NK-92 (cell line): ENCODE results near the gene ERFE.
"Not testable (repeated sequence)": the region's sequence is repeated elsewhere in the genome, so short reads cannot be mapped to it uniquely, and the experiment has no call there.

ENCODE experiments used
- DNase-seq: peaks from one replicate; lab custom pipeline; 2025; ENCODE audit not compliant: unreplicated experiment; lab: John Stamatoyannopoulos, UW

ERFE gene

DNA sequence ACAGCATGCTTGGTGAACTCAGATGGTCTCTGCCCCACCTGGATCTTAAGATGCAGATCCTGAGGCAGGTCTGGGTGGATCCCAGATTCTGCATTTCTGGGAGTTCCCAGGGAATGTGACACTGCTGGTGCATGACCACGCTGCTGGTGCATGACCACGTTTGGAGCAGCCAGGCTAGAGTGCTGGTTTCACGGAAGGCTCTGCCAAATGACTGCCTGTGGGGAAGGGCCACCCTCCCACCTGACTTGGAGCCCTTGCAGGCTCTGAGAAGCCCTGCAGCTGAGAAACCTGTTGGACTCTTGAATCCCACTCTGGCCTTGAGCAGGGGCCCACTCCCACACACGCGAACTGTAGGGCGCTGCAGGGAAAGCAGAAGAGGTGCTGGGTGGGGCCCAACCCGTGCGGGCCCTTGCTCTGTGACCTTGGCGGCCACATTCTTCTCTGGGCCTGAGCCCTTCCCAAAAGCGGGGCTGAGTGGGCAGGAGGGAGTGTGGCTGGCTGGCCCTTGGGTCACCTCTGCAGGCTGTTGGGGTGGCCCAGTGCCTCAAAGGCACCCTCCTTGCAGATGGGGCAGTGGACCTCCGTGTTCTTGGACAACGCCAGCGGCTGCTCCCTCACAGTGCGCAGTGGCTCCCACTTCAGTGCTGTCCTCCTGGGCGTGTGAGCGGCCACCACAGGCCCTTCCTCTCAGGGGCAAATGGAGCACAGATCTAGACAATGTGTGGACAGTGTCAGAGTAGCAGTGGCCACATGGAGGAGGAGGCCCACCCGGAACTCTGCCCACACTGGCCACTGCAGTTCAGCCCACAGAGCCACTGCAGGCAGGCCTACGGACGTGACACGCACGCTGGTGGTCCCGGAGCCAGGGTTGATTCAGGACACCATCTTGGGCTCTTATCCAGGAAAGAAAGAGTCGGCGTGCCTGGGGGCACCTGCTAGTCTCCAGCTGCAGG, 7.9 kb downstream of the ERFE start:
- no peak for DNase-seq

DNA sequence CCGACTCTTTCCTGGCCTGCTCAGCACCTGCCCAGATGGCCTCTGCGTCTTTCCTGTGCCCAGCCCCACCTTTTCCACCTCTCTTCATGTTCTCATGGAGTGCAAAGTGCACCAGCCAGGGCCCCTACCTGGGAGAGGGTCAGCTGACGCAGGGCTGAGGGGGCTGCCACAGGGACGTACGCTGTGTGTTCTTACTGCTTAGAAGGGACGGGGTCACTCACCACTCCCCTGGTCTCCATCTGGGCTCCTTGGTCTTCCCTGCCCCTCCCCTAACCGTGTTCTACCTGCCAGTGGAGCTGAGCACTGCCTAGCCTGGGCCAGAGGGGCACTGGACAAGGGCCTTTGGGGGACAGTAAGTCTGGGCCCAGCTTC, 8.6 kb downstream of the ERFE start:
- DNase-seq, result no peak

DNA sequence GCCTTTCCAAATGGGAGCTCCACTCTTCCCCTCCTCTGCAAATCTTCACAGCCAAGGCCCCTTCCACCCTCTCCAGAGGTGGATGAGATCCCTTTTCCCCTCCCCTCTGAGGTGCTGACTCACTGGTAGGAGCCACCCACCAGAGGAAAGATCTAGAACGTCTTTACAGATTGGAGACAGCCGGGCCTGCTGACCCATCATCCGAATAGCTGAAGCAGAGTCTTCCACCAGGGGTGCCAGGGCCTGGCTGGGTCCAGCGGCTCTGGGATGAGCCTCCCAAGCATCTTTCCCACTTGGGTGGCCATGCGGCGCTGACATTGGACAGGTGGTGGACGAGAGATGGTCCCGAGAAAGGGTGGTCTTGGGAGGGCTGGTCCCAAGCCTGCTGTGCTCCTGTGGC, 9.0 kb downstream of the ERFE start:
- DNase-seq, result no peak

DNA sequence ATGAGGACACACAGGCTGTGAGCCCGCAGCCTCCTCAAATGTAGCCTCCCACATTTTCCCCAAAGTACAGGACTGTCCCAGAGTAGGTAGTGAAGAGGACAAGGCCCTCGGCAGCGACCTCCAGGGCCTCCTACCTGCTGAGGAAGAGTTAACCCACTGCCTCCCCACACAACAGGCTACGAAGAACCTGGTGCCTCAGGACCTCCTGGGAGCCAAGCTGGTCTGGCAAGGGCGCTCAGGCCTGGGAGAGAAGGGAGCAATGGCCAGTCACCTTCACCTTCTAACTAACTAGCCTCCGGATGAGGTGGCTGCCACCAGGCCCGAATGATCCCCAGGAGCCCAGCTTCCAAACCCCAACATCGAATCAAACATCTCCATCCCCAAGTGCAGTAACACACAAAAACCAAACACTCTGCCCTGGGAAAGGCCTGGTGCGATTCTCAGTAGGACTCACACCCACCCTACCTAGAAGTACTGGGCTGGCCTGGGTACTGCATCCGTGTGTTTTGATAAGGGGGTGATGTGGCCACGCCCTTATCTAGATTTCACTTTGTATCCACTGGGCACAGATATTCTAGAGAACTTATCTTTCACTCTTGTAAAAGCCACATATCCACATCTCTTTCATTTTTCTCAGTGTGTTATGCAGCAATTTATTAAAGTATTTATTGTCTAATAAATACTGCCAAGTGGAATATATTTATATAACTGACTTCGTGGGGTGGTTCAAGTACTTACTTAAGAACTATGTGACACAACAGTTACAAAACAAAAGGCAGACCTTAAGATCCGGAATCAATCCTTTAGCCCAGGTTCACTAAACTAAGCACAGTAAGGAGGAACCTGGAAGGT, 9.7 kb downstream of the ERFE start:
- DNase-seq, result no peak

DNA sequence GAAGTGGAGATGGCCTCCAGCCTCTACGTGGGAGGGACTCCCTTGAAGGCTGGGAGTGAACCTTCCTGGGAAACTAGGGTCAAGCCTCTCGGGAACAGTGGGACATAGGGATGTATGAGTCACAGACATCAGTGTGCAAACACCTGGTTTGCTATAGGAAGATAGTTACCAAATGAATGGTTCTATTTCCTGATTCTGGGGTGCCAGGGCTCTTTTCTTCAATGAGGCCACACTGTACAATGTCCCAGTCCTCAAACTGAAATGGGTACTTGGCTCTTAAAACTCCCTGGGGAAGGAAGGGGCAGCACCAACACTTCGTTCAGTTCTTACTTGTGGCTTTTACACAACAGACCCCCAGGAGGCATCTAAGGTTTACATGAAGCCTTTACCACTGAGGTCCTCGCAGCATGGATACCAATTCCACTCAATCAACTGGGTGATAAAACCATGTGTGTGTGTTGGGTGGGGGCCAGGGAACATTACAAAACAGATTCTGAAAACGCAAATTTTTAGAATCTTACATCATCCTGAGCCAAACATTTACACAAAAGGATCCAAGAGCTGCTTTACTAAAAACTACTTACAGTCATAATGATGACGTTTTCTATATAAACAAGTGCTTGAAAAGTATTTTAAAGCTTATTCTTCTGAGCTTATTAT, 10.4 kb downstream of the ERFE start:
- no peak for DNase-seq

DNA sequence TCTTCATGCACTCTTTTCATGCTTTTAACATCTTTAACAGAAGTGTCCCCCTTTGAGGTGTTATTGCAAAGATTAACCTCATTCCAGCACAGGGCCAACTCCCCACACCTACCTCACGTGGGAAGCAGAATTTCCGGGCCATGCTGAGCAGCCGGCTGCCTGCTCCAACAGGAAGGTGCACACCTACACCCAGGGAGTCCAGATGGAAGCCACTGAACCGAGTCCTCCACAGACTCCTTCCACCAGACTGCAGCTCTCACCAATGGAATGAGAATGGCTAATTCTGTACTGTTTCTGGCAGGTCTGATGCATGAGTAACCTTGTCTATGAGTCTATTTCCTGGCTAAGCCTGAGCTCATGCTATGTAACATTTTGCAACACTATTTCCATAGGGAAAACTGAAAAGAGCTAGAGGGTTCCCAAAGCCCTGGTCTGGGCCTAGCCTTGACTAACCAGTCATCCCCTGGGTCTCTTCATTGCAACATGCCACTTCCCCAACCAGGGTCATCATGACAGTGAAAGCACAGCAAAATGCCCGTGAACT, 11.0 kb downstream of the ERFE start:
- DNase-seq, result no peak

DNA sequence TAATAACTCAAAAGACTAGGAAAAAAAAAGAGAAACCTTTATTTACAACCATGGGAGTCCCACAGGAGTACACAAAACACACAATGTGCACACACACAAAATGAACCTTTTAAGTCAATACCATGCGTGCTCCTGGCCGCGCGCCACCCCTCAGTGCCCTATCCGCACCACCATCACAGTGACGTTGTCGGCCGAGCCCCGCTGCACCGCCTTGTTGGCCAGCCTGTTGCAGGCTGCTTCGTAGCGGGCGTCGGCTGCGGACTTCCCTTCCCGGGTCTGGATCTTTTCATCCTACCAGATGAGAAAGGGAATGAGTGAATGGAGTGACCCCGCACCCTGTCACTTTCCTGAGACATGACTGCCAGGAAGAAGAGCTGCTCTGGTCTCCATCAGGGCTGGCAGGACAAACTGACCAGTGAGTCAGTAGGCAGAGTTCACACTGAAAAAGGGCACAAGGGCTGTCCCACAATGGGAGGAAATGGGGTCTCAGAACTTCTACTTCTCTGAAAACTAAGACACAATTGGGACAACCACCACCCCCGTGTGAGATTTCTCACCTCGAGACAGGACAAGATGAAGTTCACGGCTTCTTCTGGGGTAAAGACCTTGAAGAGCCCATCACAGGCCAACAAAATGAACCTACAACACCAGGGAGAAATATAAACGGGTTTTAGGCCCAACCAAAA, 11.8 kb downstream of the ERFE start:
- DNase-seq, result no peak

DNA sequence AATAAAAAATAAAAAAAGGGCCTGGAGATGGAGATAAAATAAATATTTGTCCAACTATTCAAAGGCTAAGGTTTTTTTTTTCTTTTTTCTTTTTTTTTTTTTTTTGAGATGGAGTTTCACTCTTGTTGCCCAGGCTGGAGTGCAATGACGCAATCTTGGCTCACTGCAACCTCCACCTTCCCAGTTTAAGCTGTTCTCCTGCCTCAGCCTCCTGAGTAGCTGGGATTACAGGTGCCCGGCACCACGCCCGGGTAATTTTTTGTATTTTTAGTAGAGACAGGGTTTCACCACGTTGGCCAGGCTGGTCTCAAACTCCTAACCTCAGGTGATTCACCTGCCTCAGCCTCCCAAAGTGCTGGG, 12.3 kb downstream of the ERFE start:
- not testable (repeated sequence) for DNase-seq

DNA sequence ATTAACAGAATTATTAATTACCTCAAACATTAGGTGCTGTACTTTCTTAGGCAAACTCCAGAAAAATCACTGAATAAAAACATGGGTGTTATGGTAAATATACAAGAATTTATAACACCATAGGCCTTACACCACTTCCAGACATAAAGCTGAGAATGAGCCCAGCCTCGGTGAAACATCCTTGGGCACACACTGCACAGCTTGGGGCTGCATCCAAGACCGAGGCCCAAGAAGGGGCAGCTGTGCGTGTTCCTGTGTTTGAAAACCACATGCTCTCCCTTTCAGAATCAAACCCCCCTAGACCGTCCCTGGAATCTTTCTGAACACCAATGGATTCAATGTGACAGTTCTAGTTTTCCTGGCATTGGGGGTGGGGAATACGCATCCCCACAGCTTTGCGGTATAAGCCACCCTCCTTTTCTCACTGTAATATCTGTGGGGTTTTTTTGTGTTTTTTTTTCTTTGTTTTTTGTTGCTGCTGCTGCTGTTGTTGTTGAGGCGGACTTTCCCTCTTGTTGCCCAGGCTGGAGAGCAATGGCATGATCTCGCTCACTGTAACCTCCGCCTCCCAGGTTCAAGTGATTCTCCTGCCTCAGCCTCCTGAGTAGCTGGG, 12.9 kb downstream of the ERFE start:
- DNase-seq, result no peak

DNA sequence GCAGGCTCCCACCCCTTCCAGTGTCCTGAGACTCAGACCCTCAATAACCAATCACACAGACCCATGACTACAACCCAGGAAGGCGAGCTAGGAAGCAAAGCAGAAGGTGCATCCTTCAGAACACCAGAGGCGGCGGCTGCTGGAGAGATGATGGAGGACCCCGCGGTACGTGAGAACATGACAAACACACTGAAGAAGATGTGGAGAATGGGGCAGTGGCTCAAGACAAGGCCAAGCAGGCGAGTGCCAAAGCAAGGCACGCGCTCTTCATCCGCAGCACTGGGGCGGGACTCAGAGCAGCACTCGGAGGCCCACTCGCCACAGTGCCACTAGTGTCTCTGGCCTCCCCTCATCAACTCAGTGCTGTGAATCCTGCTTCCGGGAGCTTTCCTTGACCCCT, 13.7 kb downstream of the ERFE start:
- DNase-seq, result no peak

DNA sequence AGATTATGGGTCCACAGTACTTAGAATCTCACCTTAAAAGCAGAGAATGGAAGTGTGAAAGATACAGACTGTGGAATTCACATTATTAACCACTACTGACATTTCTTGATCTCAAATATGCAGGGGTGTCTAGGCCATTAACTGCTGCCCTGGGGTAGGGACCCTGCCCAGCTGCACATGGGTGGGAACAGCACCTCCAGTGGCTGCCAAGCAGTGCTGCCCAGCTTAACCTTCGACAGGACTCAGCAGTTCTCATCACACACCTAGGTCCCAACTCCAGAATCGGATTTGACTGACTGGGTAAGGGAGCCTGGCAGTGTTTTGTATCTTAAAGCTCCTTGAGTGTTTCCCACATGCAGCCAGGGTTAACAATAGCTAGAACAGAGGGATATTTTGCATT, 14.9 kb downstream of the ERFE start:
- DNase-seq, result no peak

DNA sequence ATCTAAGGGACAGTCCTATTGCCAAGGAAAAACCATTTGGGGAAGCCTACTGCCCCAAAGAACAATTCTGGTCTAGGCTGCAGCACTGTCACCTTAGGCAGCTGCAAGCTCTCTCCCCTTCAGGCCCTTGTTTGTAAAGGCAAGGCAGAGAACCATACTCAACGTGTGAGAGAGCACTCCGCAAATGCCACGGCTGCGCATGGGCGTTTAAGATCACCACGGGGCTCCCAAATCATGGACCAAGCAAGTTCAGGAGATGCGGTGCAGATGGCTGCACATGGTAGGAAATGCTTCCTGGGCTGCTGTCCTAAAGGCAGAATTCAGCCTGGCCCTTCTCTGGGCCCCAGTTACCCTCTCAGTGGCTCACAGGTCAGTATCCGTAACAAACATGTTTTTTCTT, 15.5 kb downstream of the ERFE start:
- DNase-seq, result no peak

DNA sequence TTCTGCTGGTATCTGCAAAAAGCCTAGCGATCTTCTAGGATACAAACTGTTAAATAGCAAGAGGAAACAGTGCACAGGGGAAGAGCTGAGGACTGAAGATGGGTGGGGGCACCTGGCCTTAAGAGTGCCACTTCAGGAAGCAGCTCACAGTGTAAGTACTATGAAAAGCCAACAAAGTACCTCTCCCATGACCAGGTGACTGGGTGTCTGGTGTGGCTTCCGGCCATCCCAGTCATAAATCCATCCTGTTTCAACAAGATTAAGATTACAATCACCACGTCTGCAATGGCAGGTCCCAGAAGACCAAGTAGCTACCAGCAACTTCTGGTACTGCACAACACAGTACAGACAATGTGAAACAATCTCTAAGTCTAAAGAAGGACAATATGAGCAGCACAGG, 15.9 kb downstream of the ERFE start:
- no peak for DNase-seq

DNA sequence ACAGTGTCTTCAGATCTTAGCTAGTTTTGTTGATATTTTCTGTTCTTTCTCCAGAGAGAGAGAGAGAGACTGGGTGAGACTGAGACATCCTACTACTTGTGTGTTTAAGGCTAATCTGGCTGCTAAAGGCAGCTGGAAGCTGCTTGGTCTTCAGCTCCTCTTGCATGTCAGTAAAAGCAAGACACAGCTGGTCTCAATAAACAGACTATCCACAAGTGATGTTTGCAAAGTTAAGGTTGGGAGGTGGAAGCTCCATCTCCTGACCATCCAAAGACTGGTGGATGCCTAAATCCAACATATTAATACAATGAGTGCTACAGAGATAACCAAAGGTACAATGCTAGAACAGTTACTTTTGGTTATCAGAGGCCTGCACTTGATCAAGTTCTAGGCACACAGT, 17.8 kb downstream of the ERFE start:
- no peak for DNase-seq

DNA sequence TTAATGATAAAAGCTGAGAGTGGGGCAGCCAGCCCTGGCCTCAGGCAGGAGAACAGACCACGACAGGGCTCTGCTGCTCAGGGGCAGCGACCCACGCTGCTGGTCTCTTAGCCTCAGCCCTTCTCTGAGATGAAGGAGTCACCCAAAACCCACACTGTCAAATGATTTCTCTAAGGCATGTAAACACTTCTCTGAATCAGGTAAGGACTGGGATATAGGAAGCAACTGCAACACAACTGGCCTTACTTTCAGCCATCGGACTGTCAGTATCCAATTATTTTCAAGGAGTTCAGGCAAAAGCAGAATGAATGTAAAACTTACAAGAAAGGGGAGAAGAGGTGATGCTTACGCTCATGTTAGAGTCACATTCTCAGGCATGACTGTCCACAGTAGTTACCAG, 21.8 kb downstream of the ERFE start:
- DNase-seq, result no peak

DNA sequence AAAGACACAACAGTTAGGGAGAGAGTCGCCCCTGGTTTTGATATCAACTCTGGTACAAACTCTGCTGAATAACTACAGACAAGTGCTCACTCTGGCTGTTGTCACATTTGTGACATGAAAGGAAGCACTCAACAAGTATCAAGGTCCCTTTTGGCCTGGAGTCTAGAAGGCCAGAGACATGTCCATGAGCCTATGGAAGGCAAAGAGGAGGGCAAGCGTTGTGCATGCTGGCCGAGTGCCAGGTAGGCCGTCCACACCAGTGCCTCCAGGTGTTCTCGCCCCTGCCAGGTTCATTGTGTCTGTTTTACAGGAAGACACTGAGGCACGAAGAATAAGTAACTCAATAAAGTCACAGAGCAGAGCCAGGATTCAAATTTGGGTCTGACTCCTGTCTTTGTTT, 23.6 kb downstream of the ERFE start:
- DNase-seq, result no peak

DNA sequence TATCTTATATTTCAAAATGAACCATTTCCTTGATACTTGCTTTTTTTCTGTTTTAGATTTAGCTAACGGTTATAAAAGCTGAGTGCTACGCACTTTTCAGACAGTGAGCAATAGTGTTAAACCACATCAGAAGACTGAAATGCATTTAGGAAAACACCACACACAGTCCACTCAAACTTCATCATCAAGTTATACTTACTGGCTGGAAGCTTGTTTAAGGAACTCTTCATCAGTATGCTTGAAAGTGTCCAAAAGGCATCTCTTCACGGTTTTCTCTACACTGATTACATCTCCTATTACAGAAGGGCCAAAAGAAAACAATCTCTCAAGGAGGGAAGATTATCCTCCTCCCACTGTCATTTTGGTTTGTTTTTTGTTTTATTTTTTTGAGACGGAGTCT, 25.1 kb downstream of the ERFE start:
- DNase-seq, result no peak

DNA sequence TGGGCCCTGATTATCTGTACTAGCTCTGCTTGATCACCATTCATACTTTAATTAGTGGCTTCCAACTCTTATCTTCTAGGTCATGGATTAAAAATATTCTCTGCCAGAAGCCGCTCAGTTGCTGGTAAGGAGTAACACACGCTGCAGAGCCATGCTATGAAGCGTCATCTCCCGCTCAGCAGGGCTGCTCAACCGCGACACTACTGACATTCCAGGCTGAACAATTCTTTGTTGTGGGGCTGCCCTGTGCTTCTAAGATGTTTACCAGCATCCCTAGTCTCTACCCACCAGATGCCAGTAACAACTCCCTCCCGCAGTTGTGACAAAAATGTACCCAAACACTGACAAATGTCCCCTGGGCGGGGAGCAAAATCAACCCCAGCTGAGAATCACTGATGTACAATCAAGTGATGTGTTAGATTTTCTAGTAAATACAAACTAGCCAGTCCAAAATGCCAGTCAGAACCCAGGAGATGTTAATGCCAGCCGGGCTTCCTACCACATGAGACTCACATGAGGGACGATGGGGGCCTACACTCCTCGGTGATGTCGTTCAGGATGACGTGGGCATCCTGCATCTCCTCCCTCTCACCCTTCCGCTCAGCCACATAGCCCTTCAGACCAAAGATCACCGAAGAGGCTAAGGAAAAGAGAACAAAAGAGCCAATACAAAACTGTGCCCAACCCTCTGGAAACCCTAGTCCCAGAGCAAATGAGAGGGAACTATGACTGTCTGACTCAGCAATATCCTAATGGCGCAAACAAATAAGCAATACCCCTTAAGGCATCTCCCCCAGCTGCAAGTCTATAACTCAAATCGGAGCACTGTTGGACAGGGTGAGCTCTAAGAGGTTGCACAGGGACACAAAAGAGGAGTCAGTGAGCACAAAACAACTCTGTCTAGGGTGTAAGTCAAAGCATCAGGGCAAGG, 29.1 kb downstream of the ERFE start:
- no peak for DNase-seq

DNA sequence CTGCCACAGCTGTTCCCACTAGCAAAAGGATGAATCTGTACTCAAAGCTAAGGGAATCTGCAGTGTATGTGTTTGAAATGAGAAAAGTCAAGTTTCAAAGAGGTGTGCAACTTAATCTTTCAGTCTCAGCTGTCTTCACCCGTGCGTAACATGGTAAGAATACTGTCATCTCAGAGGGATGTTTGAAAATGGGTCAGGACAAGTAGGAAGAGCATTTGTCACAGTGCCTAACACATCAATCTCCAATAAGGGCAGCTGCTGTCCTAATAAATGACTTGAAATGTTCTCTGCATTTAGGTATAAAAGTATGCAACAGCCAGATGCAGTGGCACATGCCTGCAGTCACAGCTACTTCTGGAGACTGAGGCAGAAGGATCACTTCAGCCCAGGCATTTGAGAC, 31.7 kb downstream of the ERFE start:
- DNase-seq, result no peak
